Activated T-helper 17 cell treated with anti-CD3 and anti-CD28 coated beads, Interleukin-2, amount 50 U/mL, for 72 hours (primary cell): ENCODE measurements around the gene ZDHHC23. TPM values are rescaled to one million over a fixed set of nuclear protein-coding genes. Genes with fewer than 3 reads are reported as not detected.

ENCODE experiments used
- ATAC-seq: fragments of 150-1000 bp; cut with Tn5 transposase; replicated peaks from 2 replicates; pipeline ENCODE4 v1.10.0; 2021; ENCODE audit warnings: mild to moderate bottlenecking, moderate library complexity
- H3K27ac Mint-ChIP-seq: one replicate; pipeline ENCODE4 v1.8.0; 2022; ENCODE audit warnings: mixed read lengths
- H3K27me3 Mint-ChIP-seq: one replicate; pipeline ENCODE4 v1.8.0; 2022; ENCODE audit warnings: mixed read lengths
- H3K36me3 Mint-ChIP-seq: one replicate; pipeline ENCODE4 v1.8.0; 2022; ENCODE audit warnings: low read depth, mild to moderate bottlenecking, mixed read lengths
- H3K4me1 Mint-ChIP-seq: one replicate; pipeline ENCODE4 v1.8.0; 2022; ENCODE audit warnings: mixed read lengths
- H3K4me3 Mint-ChIP-seq: one replicate; pipeline ENCODE4 v1.8.0; 2022; ENCODE audit warnings: mild to moderate bottlenecking, mixed read lengths
- H3K9me3 Mint-ChIP-seq: one replicate; pipeline ENCODE4 v1.8.0; 2022; ENCODE audit warnings: mixed read lengths
- total RNA-seq, 2 donors: library from RNA; stranded (reverse); gene quantifications; one replicate each; pipeline ENCODE4 v1.2.3, GENCODE V29; 2022

ZDHHC23 gene
- total RNA-seq, 2 donors from 2014 or later, result 4.0 to 4.1 TPM

- H3K27ac Mint-ChIP-seq, result no peak overlapping the region
- peak; percentile 43 for ATAC-seq
- no peaks in the 10 kb centered on the region for H3K9me3 Mint-ChIP-seq
- peaks cover 5% of the 10 kb centered on the region for H3K4me1 Mint-ChIP-seq
- H3K36me3 Mint-ChIP-seq, result peaks cover 7% of the 10 kb centered on the region
- no peak overlapping the region for H3K4me3 Mint-ChIP-seq
- no peaks in the 10 kb centered on the region for H3K27me3 Mint-ChIP-seq
Observed at GRCh38 chr3:113963879-113964278, 16.1 kb downstream of the ZDHHC23 start.

GRCh38 chr3:113966172-113966571 is 18.4 kb downstream of the ZDHHC23 start:
- ATAC-seq, result no peak
- no peaks in the 10 kb centered on the region for H3K36me3 Mint-ChIP-seq
- H3K27me3 Mint-ChIP-seq, result no peaks in the 10 kb centered on the region
- H3K4me3 Mint-ChIP-seq, result no peak overlapping the region
- H3K9me3 Mint-ChIP-seq, result no peaks in the 10 kb centered on the region
- peaks cover 5% of the 10 kb centered on the region for H3K4me1 Mint-ChIP-seq
- no peak overlapping the region for H3K27ac Mint-ChIP-seq

DNA sequence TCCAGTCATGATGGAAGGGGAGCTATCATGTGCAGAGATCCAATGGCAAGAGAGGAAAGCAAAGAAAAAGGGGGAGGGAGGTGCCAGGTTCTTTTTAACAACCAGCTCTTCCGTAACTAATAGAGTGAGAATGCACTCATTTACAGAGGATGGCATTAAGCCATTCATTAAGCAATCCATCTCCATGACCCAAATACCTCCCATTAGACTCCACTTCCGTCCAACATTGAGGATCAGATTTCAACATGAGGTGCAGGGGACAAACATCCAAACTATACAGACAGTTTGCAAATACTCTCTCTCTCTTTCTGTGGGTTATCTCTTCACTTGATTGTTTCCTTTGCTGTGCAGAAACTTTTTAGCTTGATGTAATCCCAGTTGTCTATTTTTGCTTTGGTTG is 21.2 kb downstream of the ZDHHC23 start:
- H3K4me1 Mint-ChIP-seq, result peaks cover 5% of the 10 kb centered on the region
- H3K9me3 Mint-ChIP-seq, result peaks cover 17% of the 10 kb centered on the region
- peaks cover 9% of the 10 kb centered on the region for H3K36me3 Mint-ChIP-seq
- H3K27ac Mint-ChIP-seq, result no peak overlapping the region
- H3K27me3 Mint-ChIP-seq, result no peaks in the 10 kb centered on the region
- no peak for ATAC-seq
- no peak overlapping the region for H3K4me3 Mint-ChIP-seq

DNA sequence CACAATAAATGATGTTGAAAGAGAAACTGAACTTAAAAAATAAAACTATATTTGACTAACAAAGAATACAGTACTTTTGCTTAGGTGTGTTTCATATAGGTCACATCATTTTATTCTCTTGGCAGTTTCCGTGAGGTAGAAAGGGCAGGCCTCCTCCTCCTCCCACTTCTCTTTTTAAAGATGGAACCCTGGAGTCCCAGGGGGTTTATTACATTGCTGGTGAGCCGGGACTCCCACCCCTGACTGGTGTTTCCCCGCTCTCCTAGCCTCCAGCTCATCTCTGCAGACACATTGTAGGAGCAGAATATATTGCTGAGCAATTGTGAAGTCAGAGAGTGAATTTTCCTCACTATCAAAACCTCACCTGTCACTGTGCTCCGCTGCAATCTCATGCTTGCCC is 30.0 kb downstream of the ZDHHC23 start:
- no peaks in the 10 kb centered on the region for H3K27me3 Mint-ChIP-seq
- H3K36me3 Mint-ChIP-seq, result peaks cover 57% of the 10 kb centered on the region
- H3K9me3 Mint-ChIP-seq, result peaks cover 10% of the 10 kb centered on the region
- no peak overlapping the region for H3K4me3 Mint-ChIP-seq
- no peak for ATAC-seq
- H3K4me1 Mint-ChIP-seq, result peaks cover 5% of the 10 kb centered on the region
- H3K27ac Mint-ChIP-seq, result no peak overlapping the region

DNA sequence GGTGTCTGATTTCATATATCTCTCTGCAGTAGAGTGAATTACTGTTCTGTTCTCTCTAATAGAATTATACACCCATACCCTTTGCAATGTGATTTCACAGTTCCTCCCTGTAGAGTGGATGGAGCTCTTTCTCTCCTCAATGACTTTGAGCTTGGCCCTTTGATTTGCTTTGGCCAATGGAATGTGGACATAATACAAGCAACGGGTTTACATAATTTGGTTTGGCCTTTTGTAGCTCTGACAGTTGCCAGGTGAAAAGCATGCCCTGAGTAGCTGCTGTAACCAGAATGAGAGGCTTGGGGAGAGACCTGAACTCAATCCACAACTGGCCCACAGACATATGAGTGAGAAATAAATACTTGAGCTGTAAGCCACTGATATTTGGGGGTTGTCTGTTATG is 32.1 kb downstream of the ZDHHC23 start:
- no peaks in the 10 kb centered on the region for H3K27me3 Mint-ChIP-seq
- H3K9me3 Mint-ChIP-seq, result peaks cover under 1% of the 10 kb centered on the region
- H3K36me3 Mint-ChIP-seq, result peaks cover 46% of the 10 kb centered on the region
- ATAC-seq, result no peak
- peaks cover under 1% of the 10 kb centered on the region for H3K4me1 Mint-ChIP-seq
- no peak overlapping the region for H3K4me3 Mint-ChIP-seq
- no peak overlapping the region for H3K27ac Mint-ChIP-seq

- Mint-ChIP-seq H3K4me3 (no peak overlapping the region), H3K36me3 (peaks cover 41% of the 10 kb centered on the region), H3K27me3 (no peaks in the 10 kb centered on the region), H3K9me3 (no peaks in the 10 kb centered on the region), H3K4me1 (peaks cover 8% of the 10 kb centered on the region), H3K27ac (no peak overlapping the region)
- ATAC-seq, result no peak
Observed at GRCh38 chr3:113981803-113982202, 34.0 kb downstream of the ZDHHC23 start.

DNA sequence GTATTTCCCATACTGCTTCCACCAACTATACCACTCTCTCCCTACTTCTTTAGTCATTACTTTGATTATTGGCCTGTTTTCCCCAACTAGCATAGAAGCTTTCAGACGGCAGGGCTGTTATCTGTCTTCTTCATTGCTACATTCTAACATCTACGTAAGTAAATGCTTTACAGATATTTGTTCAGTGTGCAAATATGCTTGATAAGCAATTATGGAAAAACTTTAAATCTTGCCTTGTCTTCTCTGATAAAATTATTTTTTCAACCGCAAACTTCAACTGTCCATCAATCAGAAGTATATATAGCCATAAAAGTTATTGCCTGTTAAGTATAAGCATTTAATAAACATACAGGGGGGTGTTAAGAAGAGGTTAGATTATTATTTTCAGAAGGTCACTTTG is 35.7 kb downstream of the ZDHHC23 start:
- H3K27me3 Mint-ChIP-seq, result no peaks in the 10 kb centered on the region
- H3K27ac Mint-ChIP-seq, result no peak overlapping the region
- H3K36me3 Mint-ChIP-seq, result peaks cover 26% of the 10 kb centered on the region
- ATAC-seq, result no peak
- H3K4me1 Mint-ChIP-seq, result peaks cover 8% of the 10 kb centered on the region
- H3K9me3 Mint-ChIP-seq, result no peaks in the 10 kb centered on the region
- H3K4me3 Mint-ChIP-seq, result no peak overlapping the region

DNA sequence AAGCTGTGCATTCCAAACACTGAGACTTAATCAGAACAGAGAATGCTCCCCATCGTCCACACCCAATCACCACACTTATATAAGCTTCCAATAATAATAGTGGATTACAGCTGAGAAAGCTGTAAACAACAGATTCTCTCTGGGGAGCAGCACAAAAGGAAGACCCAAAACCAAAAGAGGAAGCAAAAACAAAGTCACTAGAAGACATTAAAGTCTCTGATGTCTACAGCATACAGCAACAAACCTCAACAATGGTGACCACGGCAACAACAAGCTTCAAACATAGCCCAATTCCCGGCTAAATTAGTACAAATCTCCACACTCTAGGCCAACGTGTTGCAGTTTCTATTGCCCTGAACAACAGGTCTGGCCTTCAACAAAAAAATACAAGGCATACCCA is 37.7 kb downstream of the ZDHHC23 start:
- H3K36me3 Mint-ChIP-seq, result peaks cover 13% of the 10 kb centered on the region
- H3K27ac Mint-ChIP-seq, result no peak overlapping the region
- H3K4me1 Mint-ChIP-seq, result peaks cover 8% of the 10 kb centered on the region
- no peaks in the 10 kb centered on the region for H3K27me3 Mint-ChIP-seq
- no peak overlapping the region for H3K4me3 Mint-ChIP-seq
- no peak for ATAC-seq
- no peaks in the 10 kb centered on the region for H3K9me3 Mint-ChIP-seq

DNA sequence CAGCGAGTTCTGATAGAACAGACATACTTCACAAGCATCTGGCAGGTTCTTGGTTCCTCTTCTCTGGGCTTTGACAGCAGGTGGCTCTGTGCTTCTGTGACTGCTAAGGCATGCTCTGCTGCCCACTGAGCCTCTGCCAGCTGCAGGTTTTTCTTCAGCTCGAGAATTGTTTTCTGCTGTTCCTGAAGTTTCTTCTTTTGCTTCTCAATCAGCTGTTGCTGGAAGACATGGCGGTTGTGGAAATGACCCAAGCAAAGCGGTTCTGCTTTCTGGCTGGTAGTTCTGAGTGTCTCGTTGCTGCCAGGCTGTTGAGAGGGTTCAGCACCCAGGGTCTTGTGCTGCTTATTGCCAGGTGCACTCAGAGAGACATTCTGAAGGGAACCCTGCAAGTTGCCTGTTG is 57.7 kb downstream of the ZDHHC23 start:
- no peak for ATAC-seq
- H3K4me3 Mint-ChIP-seq, result no peak overlapping the region
- H3K27me3 Mint-ChIP-seq, result no peaks in the 10 kb centered on the region
- no peaks in the 10 kb centered on the region for H3K9me3 Mint-ChIP-seq
- no peaks in the 10 kb centered on the region for H3K4me1 Mint-ChIP-seq
- H3K36me3 Mint-ChIP-seq, result peaks cover 11% of the 10 kb centered on the region
- H3K27ac Mint-ChIP-seq, result no peak overlapping the region

- no peak overlapping the region for H3K4me3 Mint-ChIP-seq
- H3K27me3 Mint-ChIP-seq, result no peaks in the 10 kb centered on the region
- ATAC-seq, result no peak
- no peak overlapping the region for H3K27ac Mint-ChIP-seq
- H3K36me3 Mint-ChIP-seq, result no peaks in the 10 kb centered on the region
- H3K9me3 Mint-ChIP-seq, result no peaks in the 10 kb centered on the region
- no peaks in the 10 kb centered on the region for H3K4me1 Mint-ChIP-seq
Observed at GRCh38 chr3:114011059-114011797, 63.4 kb downstream of the ZDHHC23 start.

Other genes starting within 250 kb of the ZDHHC23 start
- 100 to 1,000 TPM in 1 of 2 donors, 10 to 100 TPM in 1; 62.1 to 152 TPM for gene NAA50, start 201.8 kb upstream of the ZDHHC23 start, total RNA-seq
- gene ATP6V1A, start 201.0 kb upstream of the ZDHHC23 start, total RNA-seq, result 10 to 100 TPM; 27.0 to 39.6 TPM
- gene GRAMD1C, start 109.2 kb upstream of the ZDHHC23 start, total RNA-seq, result under 1 TPM; 0.32 to 0.56 TPM
- 1 to 10 TPM; 1.4 to 2.3 TPM for gene CCDC191, start 108.5 kb downstream of the ZDHHC23 start, total RNA-seq
- 10 to 100 TPM; 25.1 to 45.5 TPM for gene QTRT2, start 108.7 kb downstream of the ZDHHC23 start, total RNA-seq
- gene DRD3, start 231.0 kb downstream of the ZDHHC23 start, total RNA-seq, result not detected